NCI-H2081 (cell line): Measurements from ENCODE around the gene OBSL1.

Experiments
- DNase-seq, 2 experiments: peaks; one replicate each; lab custom pipeline; 2025; lab: John Stamatoyannopoulos, UW

Gene OBSL1

DNA sequence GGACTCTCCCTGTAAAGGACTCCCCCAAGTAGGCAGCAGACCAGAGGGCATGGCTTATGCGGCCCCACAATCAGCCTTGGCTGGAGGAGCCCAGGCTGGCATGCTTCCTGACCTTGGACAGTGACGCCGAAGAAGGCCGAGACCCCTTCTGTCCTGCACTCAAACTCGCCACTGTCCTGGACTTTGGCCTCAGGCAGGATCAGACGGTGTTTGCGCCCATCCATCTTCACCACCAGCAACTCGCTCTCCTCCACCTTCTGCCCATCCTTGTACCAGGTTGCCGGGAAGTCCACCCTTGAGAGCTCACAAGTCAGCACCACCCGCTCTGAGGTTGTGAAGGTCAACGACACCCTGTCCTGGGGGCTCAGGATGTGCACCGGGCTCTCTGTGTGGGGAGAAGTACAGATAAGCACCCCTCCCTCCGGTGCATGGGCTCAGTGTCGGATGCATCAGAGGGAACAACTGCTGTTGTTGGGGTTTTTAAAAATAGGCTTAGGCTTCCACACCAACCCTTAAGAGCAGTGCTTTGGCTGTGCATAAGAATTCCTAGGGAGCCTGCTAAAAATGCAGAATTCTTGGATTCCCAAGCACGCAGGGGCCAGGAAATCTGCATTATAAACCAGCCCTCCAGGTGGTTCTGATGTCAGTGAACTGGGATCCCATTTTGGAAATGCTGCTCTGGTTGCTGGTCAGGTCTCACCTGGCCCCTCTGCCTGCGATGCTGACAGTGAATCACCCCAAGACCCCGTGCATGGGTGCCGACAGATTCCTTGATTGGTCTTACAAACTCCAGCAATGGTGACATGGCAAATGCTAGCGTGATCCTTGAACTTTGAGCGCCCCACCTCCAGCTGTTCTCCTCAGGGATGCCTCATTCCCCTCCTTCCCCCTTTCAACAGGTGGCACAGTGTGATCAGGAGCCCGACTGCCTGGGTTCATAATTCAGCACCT lies 5.9 kb downstream of the OBSL1 start:
- DNase-seq = no peak

DNA sequence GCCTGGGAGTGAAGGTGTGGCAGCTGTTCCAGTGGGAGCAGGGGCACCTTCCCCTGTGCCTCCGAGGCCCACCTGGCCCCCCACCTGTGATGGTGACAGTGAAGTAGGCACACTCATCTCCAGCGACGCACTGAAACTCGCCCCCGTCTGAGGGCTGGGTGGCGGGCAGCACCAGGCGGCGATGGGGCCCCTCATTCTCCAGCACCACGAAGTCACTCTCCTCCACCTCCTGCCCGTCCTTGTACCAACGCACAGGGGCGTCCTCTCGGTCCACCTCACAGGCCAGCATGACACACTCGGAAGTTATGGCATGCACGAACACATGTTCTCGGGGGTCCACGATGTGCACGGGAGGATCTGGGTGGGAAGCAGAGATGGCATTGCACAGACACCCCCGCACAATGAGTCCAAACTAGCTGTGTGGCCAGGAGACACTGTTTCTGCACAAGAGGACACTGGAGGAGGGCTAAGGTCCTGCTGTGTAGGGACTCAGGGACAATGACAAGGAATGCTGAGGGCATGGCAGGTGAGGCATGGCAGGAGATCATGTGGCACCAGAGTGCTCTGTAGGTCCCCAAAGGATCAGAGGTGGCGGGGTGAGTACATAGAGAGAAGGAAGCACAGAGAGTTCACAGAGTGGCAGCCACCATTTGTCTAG lies 7.9 kb downstream of the OBSL1 start:
- no peak for DNase-seq

DNA sequence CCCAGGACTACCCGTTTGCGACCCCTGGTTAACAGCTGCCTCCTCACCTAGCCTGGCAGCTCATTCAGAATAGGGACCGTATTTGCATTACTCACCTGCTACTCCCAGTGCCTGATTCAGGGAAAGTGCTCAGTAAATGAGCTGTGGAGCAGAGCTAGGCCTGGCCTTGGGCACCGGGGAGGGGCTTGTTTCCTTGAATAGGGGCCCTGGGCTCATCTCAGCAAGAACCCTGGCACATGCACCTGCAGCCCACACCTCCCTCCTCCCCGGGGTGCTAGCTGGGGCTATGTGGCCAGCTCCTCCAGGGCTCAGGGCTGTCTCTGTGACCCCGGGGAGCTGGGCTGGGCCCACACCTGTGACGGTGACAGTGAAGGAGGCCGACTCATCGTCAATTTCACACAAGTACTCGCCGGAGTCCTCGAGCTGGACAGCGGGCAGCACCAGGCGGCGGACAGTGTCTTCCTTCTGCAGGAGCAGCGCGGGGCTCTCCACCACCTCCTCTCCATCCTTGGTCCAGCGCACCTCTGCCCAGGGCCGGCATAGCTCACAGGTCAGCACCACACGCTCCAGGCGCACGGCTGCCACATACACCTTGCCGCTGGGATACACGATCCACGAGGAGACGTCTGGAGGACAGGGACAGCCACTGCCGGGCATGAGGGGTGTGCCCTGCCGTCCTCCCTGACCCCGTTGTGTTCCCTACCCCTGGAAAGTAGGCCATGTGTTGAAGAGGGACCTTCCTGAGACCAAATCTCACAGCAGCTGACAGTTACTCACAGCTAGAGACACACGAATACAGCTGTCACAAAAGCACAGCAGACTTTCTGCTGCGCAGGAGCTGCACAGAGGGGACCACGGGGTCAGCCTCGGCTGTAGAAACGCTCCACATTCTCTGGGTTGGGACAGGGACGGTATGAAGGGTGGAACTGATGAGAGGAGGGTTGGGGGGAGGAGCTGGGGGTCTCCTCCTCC lies 9.0 kb downstream of the OBSL1 start:
- DNase-seq = no peak

DNA sequence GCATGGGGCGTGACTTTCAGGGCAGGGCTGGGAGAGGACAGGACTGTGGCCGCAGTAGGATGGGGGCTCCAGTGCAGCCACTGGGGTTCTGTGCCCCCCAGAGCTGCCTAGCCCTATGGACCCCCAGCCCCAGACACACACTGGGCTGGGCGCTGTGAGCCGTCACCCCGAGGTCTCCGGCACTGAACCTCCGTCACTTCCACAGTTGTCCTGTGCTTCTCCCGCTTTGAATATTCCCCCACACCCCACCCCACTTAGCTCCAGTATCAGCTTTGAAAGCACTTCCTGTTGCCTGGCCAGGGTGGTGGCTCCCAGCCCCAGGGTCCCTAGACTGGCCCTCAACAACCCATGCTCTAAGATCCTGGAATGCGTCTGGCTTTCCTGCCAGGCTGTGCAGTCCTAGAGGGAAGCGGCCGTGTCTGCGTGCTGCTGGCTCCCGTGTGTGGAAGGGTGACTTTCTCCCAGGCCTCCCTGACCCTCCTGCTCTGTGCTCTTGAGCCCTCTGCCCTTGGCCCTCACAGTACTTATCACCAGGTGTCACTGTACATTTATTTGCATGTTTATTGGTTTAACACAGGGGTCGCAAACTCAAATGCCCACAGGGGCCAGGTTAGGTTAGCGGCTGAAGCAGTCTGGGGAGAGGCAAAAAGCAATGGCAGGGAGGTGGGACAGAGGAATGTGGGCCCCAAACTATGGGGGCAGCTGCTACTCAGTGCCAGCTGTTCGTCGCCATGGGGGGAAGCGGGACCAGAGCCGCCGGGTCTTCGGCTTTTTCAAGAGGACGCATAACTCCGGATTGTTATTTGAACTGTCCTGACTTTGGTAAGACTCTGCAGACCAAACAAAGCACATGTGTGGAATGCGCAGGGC lies 9.9 kb downstream of the OBSL1 start:
- DNase-seq = no peak

GRCh38 chr2:219560893-219561178 lies 10.5 kb downstream of the OBSL1 start:
- DNase-seq = no peak

GRCh38 chr2:219560037-219560892 lies 11.1 kb downstream of the OBSL1 start:
- no peak for DNase-seq

GRCh38 chr2:219559156-219559915 lies 12.0 kb downstream of the OBSL1 start:
- DNase-seq = no peak

DNA sequence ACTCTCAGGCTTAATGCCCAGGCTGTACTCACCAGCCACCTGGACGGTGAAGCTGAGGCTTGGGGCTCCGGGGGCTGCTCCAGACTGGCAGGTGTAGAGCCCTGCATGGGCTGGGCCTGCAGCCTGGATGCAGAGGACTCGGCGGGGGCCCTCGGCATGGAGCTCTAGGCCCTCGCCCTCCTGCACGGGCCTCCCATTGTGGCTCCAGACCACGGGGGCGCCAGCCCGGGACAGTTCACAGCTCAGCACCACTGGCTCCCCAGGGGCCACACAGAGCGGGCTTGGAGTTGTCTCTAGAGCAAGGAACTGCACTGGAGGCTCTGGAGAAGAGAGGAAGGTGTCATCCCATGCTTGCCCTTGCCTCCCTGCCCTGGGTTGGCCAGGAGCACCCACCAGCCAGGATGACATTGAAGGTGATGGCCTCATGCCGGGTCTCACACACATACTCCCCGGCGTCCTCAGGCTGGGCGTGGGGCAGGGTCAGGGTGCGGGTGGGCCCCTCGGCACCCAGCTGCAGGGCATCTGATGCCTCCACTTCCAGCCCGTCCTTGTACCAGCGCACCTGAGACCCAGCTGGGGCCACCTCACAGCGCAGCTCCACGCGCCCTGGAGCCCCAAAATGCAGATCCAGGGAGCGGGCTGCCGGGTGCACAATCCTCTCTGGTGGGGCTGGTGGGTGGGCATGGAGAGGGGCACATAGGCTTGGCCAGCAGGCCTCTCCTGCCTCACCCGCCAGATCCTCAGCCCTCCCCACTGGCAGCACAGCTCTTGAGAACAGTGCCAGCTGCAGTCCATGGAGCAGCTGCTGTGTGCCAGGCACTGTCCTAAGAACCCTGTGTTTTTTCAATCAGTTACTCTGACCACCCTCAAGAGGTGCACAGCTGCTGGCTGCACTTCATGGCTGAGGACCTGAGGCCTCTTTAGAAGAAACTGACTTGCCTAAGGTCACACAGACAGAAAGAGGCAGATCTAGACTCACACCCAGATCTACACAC lies 13.3 kb downstream of the OBSL1 start:
- DNase-seq = no peak

GRCh38 chr2:219557320-219557719 lies 14.0 kb downstream of the OBSL1 start:
- no peak for DNase-seq

DNA sequence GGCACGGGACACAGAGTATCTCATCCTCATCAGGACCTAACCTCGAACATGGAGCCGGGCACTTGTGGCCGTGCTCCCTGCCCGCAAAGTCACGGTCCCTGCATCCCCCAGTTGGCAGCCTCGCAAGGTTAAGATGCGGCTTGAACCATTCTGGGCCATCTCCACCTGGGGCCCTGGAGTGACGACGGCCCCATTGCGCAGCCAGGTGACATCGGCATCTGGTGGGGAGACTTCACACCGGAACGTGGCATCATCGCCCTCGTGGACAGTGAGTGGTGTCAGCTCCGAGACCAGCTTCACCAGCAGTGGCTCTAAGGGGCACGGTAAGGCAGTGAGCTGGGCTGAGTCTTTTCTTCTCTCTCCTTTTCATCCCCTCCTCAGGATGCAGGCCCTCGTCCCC lies 14.9 kb downstream of the OBSL1 start:
- no peak for DNase-seq

DNA sequence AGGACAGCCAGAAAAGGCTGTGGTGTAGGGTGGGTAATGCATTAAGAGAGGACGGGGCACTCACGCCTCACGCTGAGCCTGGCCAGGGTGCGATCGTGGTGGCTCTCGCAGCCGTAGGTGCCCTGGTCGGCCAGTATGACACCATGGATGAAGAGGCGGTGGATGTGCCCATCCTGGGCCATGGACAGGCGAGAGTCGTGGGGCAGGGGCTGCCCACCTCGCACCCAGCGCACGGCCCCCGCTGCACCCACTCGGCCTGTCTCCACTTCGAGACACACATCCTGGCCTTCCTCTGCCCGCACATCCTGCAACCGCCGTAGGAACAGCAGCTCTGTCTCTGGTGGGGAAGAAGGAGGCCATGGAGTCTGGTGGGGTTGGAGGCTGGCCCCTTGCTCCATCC lies 15.4 kb downstream of the OBSL1 start:
- DNase-seq = no peak

- no peak for DNase-seq
Measured at GRCh38 chr2:219554350-219554749, 17.0 kb downstream of the OBSL1 start.

DNA sequence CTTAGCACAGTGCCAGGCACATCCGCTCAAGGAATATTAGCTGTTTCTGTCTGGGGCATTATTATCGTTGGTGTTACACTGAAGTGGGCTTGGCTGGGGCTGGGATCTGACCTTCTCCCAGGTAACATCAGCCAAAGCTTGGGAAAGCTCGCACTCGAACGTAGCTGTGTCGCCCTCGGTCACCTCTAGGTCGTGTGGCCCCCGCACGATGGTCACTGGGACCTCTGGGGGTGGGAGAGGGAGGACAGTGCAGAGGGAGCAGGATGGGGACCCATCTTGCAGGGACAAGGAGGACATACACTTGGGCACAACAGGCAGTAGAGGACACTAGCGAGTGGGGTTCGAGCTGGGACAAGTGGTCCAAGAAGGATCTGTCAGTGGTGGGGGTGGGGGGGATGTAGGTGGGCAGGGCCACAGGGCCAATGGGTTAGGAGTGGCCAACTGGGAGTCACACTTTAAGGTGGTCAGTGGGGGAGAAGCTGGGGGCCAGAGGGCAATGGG lies 17.8 kb downstream of the OBSL1 start:
- DNase-seq = no peak

DNA sequence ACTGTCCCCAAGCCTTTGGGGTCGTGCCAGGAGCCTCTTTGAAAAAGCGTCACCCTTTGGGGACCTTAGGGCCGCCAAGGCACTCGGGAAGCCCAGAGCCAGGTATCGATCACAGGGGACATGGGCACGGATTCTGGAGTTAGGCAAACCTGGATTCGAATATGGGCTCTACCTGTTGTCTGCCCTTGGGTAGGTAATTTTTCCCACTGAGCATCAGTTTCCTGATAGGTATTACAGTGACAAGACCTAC lies 18.2 kb downstream of the OBSL1 start:
- DNase-seq = no peak

GRCh38 chr2:219552382-219553167 lies 18.8 kb downstream of the OBSL1 start:
- DNase-seq = peak; percentile 76 to 77

DNA sequence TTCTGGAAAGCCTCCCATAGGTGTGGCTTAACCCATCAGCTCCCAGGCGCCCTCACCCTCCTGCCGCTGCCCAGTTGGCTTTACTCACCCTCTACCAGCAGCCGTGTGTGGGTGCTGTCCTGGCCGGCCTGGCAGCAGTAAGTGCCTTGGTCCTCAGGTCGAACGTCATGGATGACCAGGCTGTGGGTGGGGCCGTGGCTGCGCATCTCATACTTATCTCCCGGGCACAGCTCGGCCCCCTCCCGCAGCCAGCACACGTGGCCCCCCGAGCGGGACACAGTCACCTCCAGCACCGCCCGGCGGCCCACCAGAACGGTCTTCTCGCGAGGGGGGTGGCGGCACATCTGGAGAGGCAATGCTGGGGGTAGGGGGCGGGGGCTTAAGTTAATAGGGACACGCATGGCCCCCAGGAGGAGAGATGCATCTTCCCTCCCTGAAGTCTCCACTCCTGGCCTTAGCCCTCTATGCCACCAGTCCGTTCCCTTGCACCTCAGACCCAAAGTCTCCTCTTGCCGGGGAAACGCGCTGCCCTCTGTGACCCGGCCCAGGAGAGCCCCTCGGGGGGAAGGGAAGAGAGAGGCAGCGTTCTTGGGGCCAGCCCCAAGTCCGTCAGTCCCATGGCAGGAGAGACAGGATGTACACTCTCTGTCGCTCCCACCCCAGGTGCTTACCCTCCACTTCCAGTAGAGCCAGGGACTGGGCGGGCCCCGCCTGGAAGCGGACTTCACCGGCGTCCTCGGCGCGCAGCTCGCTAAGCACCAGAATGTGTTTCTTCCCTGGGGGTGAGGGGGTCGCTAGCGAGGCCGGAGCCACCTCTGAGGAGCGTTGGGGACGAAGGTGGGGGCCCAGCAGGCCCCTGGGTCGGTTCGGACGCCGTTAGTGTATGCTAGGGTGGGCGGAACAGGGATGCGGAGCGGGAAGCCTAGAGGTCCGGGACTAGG lies 19.6 kb downstream of the OBSL1 start:
- DNase-seq = peak in 1 of 2 experiments; percentile 37

GRCh38 chr2:219549619-219550018 lies 21.7 kb downstream of the OBSL1 start:
- no peak for DNase-seq
